Activated naive CD8-positive, alpha-beta T cell treated with anti-CD3 and anti-CD28 coated beads, Interleukin-2, amount 50 U/mL, for 16 hours (primary cell): Measurements from ENCODE around the gene EFHC2.

Experiments
- DNase-seq: peaks from one replicate; pipeline ENCODE4 v3.0.0-alpha.2; 2020; ENCODE audit warnings: low read depth, low spot score

Gene EFHC2

GRCh38 chrX:44343412-44344141, at the start of gene EFHC2:
Gene EFHC2 (minus strand): TSS chrX:44343672. CDS start chrX:44343588, 84 bp downstream.
- DNase-seq: no peak

GRCh38 chrX:44392767-44393166, 49.3 kb upstream of the EFHC2 start:
- no peak for DNase-seq

GRCh38 chrX:44384688-44385338, 41.3 kb upstream of the EFHC2 start:
- DNase-seq: no peak

GRCh38 chrX:44382871-44383270, 39.4 kb upstream of the EFHC2 start:
- no peak for DNase-seq

- DNase-seq: no peak
These were observed 9.3 kb upstream of the EFHC2 start for GRCh38 chrX:44352758-44353157.

- DNase-seq: no peak
These were observed 6.1 kb upstream of the EFHC2 start for GRCh38 chrX:44349561-44349960.

- DNase-seq: no peak
These were observed 1.2 kb upstream of the EFHC2 start for GRCh38 chrX:44344687-44345086.

GRCh38 chrX:44344194-44344593, 722 bp upstream of the EFHC2 start:
- DNase-seq: no peak

GRCh38 chrX:44342866-44343265, 606 bp downstream of the EFHC2 start:
- DNase-seq: no peak

GRCh38 chrX:44338361-44338760, 5.1 kb downstream of the EFHC2 start:
- DNase-seq: no peak

- no peak for DNase-seq
These were observed 11.0 kb downstream of the EFHC2 start for GRCh38 chrX:44332437-44332836.

GRCh38 chrX:44330227-44330626, 13.2 kb downstream of the EFHC2 start:
- DNase-seq: no peak

GRCh38 chrX:44319550-44319949, 23.9 kb downstream of the EFHC2 start:
- DNase-seq: no peak

- no peak for DNase-seq
These were observed 26.3 kb downstream of the EFHC2 start for GRCh38 chrX:44317181-44317580.

- DNase-seq: no peak
These were observed 28.7 kb downstream of the EFHC2 start for GRCh38 chrX:44314808-44315207.

GRCh38 chrX:44314259-44314734, 29.2 kb downstream of the EFHC2 start:
- DNase-seq: no peak

- no peak for DNase-seq
These were observed 31.1 kb downstream of the EFHC2 start for GRCh38 chrX:44312421-44312820.

GRCh38 chrX:44310227-44310626, 33.2 kb downstream of the EFHC2 start:
- no peak for DNase-seq

- DNase-seq: no peak
These were observed 34.6 kb downstream of the EFHC2 start for GRCh38 chrX:44308869-44309268.

- DNase-seq: no peak
These were observed 37.1 kb downstream of the EFHC2 start for GRCh38 chrX:44306356-44306755.

GRCh38 chrX:44305921-44306320, 37.6 kb downstream of the EFHC2 start:
- DNase-seq: no peak

GRCh38 chrX:44303119-44303518, 40.4 kb downstream of the EFHC2 start:
- no peak for DNase-seq

GRCh38 chrX:44299177-44299576, 44.3 kb downstream of the EFHC2 start:
- no peak for DNase-seq
